HL-60/S4 treated with phorbol 12-myristate 13-acetate at 8.2 ng/mL for 4 days and 3 days (cell line): ENCODE data around the gene DRGX.

ENCODE experiments used
- in situ Hi-C: fragments of 300-500 bp; cut with MboI; formaldehyde crosslinking; loops from 2 replicates; pipeline ENCODE4 v1.15.0; 2022; ENCODE audit warnings: low sequenced_read_pairs

DRGX gene

DNA sequence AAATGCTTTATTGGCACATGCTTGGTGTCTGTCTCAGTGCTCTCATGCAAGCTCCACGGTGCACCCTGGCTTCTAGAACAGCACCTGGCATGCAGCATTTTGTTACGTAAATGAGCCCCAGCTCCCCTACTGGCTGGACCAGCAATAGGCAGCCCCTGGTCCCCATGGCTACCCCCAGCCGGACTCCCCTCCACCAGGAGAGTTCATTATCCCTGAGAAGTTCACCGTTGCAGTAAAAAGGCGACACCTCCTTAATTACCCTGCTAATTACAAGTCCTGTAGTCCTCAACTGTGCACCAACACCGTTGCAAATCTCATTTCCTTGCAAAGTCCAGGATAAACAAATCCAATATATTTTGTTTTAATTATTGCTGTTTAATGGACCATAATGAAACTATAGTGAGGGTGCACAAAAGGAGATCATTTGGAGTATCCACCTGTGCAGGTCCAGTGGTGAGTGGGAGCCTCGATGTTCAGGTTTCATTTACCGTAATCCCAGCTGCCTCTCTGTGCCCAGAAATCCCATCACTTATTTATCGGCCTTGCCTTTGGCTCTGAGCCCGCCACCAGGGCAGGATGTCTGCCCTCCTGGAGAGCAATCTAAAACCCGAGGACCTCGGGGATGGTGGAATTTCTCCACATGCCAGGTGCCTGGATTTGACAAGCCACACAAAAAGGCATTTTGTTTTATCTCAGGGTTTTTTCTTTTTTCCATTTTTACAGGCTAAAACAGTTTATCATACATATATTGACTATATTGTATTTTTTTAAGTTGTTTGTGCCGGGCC, 12.8 kb upstream of the DRGX start:
- in situ Hi-C loops: no loop called here

DNA sequence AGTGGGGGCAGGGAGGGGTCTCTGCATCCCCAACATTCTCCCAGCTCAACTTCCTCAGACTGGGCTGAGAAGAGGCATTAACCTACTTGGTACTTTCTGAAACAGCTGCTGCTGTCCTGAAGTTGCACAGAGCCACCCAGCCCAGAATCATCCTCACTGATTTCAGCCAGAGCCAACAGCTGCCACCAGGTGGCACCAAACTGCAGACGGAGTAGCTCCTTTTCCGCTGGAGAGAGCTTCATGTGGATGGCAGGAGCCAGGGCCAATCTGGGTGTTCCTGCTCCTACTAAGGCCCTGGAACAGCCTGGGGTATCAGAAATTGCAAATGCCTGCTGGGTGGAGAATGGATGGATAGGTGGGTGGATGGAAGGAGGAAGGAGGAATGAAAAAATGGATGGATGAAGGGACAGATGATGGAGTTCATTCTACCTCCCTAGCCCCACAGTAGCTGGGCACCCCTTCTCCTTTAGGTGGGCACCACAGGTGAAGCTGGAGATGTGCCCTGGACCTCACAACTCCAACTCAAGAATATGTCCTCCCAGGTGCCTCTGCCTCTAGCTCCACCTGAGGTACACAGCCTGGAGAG, 11.8 kb upstream of the DRGX start:
- in situ Hi-C loops: no loop called here

DNA sequence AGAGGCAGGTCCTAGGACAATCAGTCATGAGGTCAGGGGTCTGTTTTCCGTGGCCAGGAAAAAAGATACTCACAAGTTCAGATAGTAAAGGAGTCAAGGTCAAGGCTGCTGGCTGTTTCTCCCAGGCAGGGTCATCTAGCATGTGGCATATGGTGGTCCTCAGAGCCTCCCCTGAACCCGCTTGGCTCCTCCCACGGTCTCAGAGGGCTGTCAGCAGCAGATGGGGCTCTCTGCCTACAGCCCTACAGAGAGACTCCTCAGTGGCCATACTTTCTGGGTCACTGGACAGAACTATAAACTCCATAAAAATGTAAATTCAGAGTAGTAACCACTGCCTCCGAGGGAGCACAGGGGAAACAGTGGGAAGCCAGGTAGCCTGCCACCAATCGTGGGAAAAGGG, 11.3 kb upstream of the DRGX start:
- in situ Hi-C loops: no loop called here

DNA sequence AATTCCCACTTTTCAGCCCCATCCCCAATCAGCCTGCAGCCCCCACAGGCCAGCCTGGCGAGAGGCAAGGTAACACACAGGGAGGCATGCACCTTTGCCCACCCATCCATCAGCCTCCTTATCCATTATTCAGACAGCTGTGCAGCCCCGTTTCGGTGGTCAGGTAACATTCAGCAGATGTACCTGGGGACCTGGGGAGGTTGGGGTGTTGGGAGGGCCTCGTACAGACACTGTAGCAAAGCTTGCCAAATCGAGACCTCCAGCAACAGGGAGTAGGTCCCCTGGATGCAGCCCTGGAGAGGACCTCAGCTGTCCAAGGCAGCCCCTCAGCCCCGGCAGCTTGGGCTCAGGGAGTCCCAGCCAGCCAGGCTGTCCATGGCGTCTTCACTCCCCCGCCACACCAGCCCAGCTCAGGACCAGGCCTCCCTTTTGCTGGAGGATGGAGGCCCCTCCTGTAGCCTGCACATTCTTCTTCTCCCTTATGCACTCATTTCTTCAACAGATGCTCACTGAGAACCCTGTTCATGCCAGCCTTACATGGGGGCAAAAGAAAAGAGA, 8.5 kb upstream of the DRGX start:
- in situ Hi-C loops: no loop called here

DNA sequence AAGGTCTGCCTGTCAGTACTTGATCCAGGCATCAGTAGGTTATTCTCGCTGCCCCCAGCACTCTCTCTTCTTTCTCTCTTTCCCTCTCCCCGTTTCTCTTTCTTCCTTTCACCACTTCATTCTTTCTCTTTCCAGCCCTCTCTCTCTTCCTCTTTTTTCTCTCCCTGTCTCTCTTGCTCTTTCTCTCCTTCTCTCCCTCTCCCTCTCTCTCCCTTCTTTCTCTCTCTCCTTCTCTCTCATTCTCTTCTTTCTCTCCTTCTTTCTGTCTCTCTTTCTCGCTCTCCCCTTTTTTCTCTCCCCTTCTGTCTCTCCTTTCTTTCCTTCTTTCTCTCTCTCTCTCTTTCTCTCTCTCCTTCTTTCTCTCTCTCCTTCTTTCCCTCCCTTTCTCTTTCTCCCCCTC, 7.5 kb upstream of the DRGX start:
- in situ Hi-C loops: no loop called here

DNA sequence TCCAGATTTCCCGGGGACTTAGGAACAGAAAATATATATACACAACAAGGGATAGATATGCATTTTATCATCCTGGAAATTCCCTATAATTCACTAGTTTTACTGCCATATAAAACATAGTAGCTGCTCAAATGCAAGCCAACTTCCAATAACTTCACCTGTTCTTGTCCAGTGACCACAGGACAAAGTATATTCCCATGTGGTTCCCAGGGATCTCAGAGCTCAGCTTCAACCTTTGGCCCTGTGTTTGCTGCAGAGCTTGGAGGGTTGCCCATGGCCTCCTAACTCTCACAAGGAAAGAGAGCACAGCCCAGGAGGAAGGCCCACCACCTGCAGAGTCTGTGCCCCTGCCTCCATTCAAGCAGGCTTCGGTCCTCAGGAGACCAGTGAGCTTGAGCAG, 4.5 kb upstream of the DRGX start:
- in situ Hi-C loops: no loop called here

DNA sequence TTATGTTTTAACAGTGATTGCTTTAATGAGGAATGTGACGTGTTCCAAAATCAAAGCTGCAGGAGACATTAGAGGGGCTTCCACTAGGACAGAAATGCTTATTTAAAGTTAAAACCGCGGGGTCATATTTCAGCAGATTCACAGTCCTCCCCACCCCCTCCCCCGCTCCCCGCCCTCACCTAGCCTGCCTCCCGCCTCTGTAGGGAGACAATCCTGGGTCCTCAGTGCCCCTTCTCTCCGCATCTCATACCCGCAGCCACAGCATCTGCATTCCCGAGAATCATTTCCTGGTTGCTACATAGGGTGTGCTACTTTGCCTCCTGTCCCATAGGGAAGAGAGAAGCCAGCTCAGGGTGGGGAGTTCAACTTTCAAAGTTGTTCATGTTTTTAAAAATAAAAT, 3.1 kb upstream of the DRGX start:
- in situ Hi-C loops: no loop called here

DNA sequence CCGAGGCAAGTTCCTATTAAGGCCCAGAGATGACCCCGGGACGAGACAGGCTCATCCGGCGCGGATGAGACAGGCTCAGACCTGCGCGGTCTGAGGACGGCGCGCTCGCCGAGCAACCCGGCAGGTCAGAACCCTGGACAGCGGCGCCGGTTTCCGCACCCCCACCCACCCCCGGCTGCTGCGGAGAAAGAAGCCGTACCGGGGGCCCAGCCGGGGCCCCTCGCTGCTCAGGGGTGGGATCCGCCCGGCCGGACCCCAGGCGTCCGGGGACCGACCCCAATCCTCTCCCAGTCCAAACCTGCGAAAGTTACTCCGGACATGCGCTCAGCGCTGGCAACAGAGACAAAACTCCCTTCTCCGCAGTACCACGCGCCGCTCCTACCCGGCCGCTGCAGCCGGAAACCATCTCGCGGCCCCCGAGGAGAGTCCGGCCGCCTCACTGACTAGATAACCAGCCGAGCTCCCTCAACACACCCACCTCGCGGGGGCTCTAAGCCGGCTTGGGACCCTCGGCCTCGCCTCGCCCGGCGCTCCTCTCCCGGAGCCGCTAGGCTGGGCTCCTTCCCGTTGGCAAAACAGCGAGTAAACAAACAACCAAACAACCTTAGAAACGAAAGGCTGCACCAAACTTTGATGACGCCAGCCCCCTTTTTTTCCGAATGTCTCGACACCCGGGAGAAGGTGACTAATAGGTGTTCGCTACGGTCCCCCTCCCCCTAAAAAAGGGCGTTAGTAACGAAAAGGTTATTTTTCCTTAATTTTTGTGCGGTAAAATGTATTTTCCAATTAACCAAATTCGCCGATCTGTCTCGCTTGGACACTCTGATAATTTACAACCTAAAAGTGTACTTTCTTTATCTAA, 2.3 kb upstream of the DRGX start:
- in situ Hi-C loops: no loop called here

DNA sequence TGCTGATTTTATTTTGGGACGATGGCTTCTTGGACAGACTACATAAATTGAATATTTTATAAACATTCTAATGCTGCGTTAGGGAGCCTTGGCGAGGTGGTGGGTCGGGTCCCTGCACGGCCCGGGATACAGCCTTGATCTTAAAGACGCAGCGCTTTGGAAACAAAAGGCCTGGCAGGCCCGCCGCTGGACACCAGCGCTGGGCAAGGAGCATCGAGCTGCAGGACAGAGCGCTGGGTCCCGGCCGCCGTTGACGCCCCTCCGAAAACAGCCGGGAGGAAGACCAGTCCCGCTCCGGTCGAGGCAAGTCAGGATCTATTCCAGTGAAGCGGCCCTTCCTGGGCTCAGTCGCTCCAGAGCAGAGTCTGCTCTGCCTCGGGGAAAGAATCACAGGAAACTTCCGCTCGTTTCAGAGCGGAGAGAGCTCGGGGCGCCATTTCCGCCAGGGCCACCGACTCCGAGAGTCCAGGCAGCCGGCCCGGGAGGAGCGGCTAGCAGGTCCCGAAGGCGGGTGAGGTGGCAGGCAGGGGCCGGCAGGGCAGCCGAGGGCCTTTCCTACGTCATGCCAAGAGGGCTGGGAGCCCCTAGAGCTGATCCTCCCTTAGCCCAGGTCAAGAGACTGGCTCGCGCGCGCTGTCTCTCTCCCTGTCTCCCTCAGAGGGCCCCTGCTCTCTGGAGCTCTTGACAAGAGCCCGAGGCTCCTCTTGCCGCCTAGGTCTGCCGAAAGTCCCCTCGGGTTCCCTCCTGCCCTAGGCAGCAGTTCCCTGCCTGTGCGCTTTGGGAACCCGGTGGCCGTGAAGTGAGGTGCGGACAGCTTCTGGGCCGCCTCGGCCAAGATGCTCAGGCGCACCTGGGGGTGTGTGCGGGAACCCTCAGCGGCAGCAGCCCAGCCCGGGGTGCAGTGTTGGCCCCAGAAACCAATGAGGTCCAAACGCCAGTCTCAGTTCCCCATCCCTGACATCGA, 1.4 kb upstream of the DRGX start:
- in situ Hi-C loops: no loop called here

DNA sequence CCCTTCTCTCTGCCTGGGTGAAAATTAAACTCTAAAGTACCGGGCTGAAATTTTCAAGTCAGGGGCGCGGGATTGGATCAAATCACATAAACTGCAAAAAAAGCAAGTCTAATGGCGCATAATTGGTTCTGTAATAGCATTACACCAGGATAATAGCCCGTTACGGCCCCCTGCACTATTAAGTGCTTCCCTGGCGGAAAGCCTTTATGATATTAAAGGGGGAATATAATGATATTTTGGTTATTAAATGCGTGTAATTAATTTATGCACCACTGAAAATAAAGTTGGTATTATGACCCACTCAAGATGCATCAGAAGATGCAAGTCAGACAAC, 744 bp upstream of the DRGX start:
- in situ Hi-C loops: no loop called here

DNA sequence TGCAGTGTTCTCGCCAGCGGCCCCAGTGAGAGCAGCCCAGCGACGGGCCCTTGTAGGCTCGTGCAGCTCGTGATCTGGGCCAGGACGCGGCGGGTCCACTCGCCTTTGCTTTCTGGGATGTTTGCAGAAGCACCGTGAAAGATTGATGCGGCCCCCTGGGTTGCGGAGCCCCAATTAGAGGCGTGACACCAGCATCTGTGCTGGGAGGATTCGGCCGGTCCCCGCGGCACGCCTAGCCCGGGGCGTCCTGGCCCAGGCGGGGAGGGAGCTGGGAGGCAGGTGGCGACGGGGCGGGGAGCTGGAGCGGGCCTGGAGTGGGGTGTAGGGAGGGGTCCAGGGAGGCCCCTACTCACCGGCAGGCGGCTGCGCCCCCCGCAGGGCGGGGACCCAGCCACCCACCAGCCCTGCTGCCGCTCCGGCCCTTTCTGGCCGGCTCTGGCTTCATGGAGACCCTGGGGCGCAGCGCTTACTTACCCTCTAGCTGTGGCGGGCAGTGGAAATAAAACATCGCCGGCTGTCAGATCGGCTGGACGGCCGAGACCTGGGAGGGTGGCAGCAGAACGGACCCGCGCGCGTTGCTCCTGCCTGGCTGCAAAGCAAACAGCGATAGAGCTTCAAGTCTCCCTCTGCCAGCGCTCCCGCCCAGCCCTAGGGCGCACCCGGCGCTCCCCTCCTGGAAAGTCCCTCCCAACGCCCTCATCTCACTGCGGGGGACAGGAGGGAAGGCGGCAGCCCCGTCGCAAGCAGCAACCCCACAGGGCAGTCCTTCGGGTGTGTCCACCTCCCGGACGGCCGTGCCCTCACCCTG, 752 bp downstream of the DRGX start:
- in situ Hi-C loops: no loop called here

DNA sequence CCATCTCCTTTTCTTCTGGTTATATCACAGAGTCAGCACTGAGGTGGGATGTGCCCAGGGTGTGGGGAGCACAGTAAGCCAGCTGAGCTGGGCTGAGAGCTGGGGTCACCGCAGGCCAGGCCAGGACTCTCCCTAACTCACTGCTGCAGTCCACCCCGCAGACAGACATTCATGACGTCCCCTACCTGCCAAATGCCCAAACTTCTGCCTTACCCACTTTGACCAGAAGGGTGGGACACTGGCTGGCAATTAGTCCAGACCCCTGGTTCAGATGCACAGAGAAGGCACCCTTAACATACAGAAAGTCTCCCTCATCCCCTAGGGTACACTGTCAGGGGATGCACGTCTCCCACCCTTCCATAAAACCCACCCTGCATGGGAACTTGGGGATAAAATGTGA, 2.1 kb downstream of the DRGX start:
- in situ Hi-C loops: no loop called here

DNA sequence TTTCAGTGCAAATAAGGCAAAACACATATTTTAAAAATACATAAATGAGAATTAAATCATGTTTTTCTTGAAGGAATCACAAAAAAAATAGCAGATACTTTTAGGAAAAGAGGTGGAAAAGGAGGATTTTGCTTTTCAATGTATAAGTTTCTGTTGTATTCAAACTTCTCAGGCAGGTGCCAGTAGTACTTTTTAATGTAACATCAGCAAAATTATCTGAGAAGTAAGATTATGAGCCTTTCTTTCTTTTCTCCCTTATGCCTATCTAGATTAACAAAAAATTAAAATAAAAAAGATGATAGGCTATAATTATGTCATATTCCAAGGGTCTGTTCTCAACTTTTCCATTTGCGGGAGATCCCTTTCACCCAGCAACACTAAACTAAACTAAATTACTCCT, 2.6 kb downstream of the DRGX start:
- in situ Hi-C loops: no loop called here

DNA sequence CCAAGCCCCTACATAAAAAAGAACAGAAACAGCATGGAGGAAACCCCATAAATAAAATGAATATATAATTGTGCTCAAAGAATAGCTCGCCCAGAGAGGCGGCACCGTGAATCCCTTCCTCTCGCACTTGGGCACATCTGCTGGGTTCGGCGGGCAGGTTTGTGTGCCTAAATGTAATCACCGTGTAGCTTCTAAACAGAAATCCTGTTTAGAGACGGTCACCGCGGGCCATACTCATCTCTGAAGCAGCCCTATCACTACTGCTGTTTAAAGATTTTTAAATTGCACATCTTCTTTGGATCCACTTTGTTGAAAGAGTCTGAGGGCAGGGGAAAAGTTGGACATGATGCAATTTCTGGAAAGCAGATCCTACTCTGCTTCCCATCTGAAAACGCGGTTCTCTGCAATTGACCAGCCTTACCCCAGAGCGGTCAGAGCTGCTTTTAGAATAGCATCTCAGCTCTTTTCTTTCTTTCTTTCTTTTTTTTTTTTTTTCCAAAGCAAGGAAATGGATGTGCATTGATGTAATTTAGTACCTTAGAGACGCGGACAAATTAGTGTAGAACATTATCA, 6.4 kb downstream of the DRGX start:
- in situ Hi-C loops: no loop called here

DNA sequence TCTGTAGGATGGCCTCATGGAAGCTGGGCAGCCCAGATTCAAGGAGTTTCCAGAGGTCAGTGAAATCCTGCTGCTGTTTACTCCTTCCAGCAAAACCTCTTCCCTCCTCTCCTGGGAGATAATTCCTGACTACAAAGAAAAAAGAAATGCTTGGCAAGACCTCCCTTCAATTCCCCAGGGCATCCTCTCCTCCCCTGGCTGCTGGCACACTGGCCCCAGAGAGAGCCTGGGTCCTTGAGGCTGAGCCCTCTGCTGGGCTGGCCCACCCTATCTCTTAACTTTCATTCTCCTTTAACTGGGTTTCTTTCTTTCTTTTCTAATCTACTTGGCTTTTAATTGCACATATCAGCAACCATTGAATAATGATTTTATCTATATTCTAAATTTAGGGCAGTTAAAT, 7.7 kb downstream of the DRGX start:
- in situ Hi-C loops: no loop called here

DNA sequence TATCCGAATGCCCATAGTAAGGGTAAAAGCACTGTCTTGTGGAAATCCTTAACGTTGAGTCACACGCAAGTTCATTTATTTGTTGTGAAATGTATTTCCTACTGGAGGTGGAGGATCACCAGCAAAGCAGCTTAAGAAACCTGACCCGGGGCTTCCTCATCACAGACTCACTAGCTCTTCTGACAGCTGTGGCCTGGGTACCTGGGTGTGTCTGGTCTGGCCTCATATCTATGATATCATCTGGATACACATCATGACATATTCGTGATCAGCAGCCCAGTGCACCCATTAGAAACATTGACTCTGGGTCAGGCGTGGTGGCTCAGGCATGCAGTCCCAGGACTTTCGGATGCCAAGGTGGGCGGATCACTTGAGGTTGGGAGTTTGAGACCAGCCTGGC, 8.8 kb downstream of the DRGX start:
- in situ Hi-C loops: no loop called here

DNA sequence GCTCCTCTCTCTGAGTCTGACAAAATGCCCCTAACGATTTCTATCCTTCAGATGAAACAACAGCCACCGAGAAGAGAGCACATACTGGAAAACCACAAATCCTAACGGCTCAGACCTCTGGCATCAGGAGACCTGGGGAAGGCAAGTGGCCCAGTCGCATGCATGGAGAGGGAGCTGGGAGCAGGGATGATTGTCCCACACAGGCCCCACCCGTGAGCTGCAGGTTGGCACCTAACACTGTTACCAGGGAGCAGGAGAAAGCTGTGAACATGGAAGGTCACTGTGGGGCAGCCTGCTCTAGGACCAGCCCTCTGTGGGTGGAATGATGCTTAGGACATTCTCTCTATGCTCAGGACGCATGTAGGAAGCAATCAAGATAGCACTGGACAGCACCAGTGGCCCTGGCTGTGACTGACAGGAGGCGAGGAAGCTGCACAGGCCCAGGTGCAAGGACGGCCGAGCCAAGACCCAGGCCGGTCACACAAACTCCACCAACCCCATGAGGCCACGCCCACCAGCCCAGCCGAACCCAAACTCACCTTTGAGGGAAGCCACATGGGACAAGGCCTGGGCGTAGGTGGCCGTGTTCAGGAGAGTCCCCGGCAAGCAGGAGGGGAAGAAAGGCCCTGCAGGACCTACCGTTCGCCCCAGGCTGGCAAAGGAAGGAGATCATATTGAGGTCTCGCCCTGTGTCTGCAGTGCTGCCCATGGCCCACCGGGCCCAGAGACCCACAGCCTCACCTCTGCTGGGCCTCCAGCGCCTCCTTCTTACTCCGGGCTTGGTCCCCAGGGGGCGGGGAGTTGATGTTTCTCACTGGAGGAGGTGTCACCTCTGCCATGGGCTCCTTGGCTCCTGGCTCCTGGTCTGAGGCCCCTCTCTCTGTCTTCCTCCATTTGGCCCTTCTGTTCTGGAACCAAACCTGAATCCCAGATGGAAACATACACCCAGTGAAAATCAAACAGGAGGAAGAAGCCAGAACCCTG, 9.7 kb downstream of the DRGX start:
- in situ Hi-C loops: no loop called here

DNA sequence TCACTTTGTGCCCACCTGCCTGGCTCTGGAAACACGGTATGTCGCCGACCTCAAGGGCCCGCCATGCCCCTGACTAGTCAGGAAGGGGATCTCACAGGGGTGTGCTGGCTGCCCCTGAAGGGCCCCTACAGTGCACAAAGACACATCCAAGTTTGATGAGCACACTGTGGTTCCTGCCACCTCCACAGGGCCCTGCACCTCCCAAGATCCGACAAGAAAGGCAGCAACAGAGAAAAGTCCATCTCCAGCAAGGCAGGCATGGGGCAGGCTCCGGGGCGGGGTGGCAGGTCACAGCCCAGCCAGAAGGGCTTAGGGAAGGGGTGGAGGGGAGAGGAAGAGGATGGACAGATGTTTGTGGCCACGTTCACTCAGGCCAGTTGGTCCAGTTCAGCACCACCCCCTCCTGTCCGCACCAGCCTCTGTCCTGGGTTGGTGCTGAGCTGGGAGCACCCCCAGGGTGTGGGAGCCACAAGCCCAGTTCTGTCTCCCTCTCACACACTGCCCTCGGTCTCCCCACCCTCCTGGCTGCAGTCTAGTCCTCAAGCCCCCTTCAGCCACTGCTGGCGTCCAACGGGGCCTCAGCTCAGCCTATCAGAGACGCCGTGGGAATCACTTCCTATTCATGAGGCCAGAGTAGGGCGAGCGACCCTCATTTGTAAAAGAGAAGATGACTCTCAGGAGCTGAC, 11.5 kb downstream of the DRGX start:
- in situ Hi-C loops: no loop called here
